ENCODE results near the gene MAPT. TPM values are rescaled to one million over a fixed set of nuclear protein-coding genes. Genes with fewer than 3 reads are reported as not detected.

Gene MAPT
- total and polyA plus RNA-seq, 7 experiments from 2014 or later, result 0.12 to 1.3 (median 0.80) TPM

GRCh38 chr17:45948881-45949624 is 54.7 kb downstream of the MAPT start:
- H3K36me3 Mint-ChIP-seq, result no peaks in the 10 kb centered on the region
- DNase-seq, result peak; percentile 2 to 77 (median 25)
- H3K4me1 ChIP-seq (ENCODE audit: control insufficient read depth in 2 of 2, insufficient read depth in 2 of 2, low read length in 2 of 2), result peaks cover 0 to 6% of the 10 kb centered on the region in 2 donors
- peaks cover 0 to 6% of the 10 kb centered on the region in 2 donors for H3K27me3 ChIP-seq (ENCODE audit: control insufficient read depth in 2 of 2, insufficient read depth in 2 of 2, low read length in 2 of 2)
- no peaks in the 10 kb centered on the region for H3K9me3 ChIP-seq (ENCODE audit: control insufficient read depth in 2 of 3, low read length in 3 of 3)
- peak overlapping the region in 9 of 10 donors; percentile 47 to 79 (median 54) for H3K4me3 Mint-ChIP-seq
- peaks cover 23 to 40% (median 34%) of the 10 kb centered on the region in 5 donors for H3K27me3 Mint-ChIP-seq
- POLR2A ChIA-PET, result no interaction called here
- peaks cover 0 to 2% (median 0%) of the 10 kb centered on the region in 11 donors for H3K9me3 Mint-ChIP-seq
- intact Hi-C loops (cut with micrococcal nuclease), result loop anchor here in 1 of 2 donors (10.0 kb wide), 1 partner anchor 54 kb away; the partner anchor contains the start of gene MAPT
- no peak overlapping the region for H3K4me3 ChIP-seq (ENCODE audit: low read length)
- no peaks in the 10 kb centered on the region for H3K36me3 ChIP-seq (ENCODE audit: control insufficient read depth in 2 of 3, insufficient read depth in 3 of 3, low read length in 3 of 3)
- no peak overlapping the region for H3K27ac Mint-ChIP-seq
- ATAC-seq, result peak; percentile 92
- CTCF ChIA-PET, result interaction anchor here (0.9 to 1.2 kb wide), 3 partner anchors 10 to 29 kb away, joined by 3 read pairs; no protein-coding TSS in a partner anchor
- H3K4me1 Mint-ChIP-seq, result peaks cover 0 to 7% (median 0%) of the 10 kb centered on the region in 7 donors
- H3K27ac ChIP-seq (ENCODE audit: low read depth, low read length), result no peak overlapping the region

- H3K9me3 Mint-ChIP-seq, result peaks cover 0 to 2% (median 0%) of the 10 kb centered on the region in 11 donors
- no peaks in the 10 kb centered on the region for H3K36me3 ChIP-seq (ENCODE audit: control insufficient read depth in 2 of 3, insufficient read depth in 3 of 3, low read length in 3 of 3)
- H3K27me3 ChIP-seq (ENCODE audit: control insufficient read depth in 2 of 2, insufficient read depth in 2 of 2, low read length in 2 of 2), result peaks cover 0 to 6% of the 10 kb centered on the region in 2 donors
- no peak overlapping the region for H3K27ac ChIP-seq (ENCODE audit: low read depth, low read length)
- intact Hi-C loops (cut with micrococcal nuclease), result loop anchor here in 1 of 2 donors (10.0 kb wide), 1 partner anchor 55 kb away; the partner anchor contains the start of gene MAPT
- no peaks in the 10 kb centered on the region for H3K36me3 Mint-ChIP-seq
- CTCF ChIA-PET, result interaction anchor here (0.9 to 1.2 kb wide), 3 partner anchors 11 to 29 kb away, joined by 3 read pairs; no protein-coding TSS in a partner anchor
- H3K27ac Mint-ChIP-seq, result no peak overlapping the region
- H3K4me3 ChIP-seq (ENCODE audit: low read length), result no peak overlapping the region
- peaks cover 0 to 6% of the 10 kb centered on the region in 2 donors for H3K4me1 ChIP-seq (ENCODE audit: control insufficient read depth in 2 of 2, insufficient read depth in 2 of 2, low read length in 2 of 2)
- H3K4me3 Mint-ChIP-seq, result peak overlapping the region in 2 of 10 donors; percentile 48
- POLR2A ChIA-PET, result no interaction called here
- ATAC-seq, result no peak
- H3K4me1 Mint-ChIP-seq, result peaks cover 0 to 7% (median 0%) of the 10 kb centered on the region in 7 donors
- peaks cover 22 to 38% (median 33%) of the 10 kb centered on the region in 5 donors for H3K27me3 Mint-ChIP-seq
- DNase-seq, result no peak
- no peaks in the 10 kb centered on the region for H3K9me3 ChIP-seq (ENCODE audit: control insufficient read depth in 2 of 3, low read length in 3 of 3)
Measured at GRCh38 chr17:45949755-45950320, 55.5 kb downstream of the MAPT start.

- H3K4me1 Mint-ChIP-seq, result peaks cover 0 to 7% (median 0%) of the 10 kb centered on the region in 7 donors
Measured at GRCh38 chr17:45950888-45951287, 56.5 kb downstream of the MAPT start.

GRCh38 chr17:45951403-45951802 is 57.0 kb downstream of the MAPT start:
- H3K27me3 Mint-ChIP-seq, result peaks cover 22 to 36% (median 31%) of the 10 kb centered on the region in 5 donors
- ChIA-PET CTCF (no interaction called here), POLR2A (no interaction called here)
- intact Hi-C loops (cut with micrococcal nuclease), result no loop called here
- ATAC-seq, result no peak
- Histone ChIP-seq H3K27ac (ENCODE audit: low read depth, low read length) (no peak overlapping the region), H3K4me1 (ENCODE audit: control insufficient read depth in 2 of 2, insufficient read depth in 2 of 2, low read length in 2 of 2) (peaks cover 0 to 6% of the 10 kb centered on the region in 2 donors), H3K36me3 (ENCODE audit: control insufficient read depth in 2 of 3, insufficient read depth in 3 of 3, low read length in 3 of 3) (no peaks in the 10 kb centered on the region), H3K27me3 (ENCODE audit: control insufficient read depth in 2 of 2, insufficient read depth in 2 of 2, low read length in 2 of 2) (peaks cover 0 to 6% of the 10 kb centered on the region in 2 donors), H3K9me3 (ENCODE audit: control insufficient read depth in 2 of 3, low read length in 3 of 3) (no peaks in the 10 kb centered on the region), H3K4me3 (ENCODE audit: low read length) (no peak overlapping the region)
- H3K36me3 Mint-ChIP-seq, result no peaks in the 10 kb centered on the region
- peaks cover 0 to 7% (median 0%) of the 10 kb centered on the region in 7 donors for H3K4me1 Mint-ChIP-seq
- peaks cover 0 to 2% (median 0%) of the 10 kb centered on the region in 11 donors for H3K9me3 Mint-ChIP-seq
- H3K4me3 Mint-ChIP-seq, result no peak overlapping the region
- no peak for DNase-seq
- no peak overlapping the region for H3K27ac Mint-ChIP-seq

More at GRCh38 chr17:45950888-45951287, 56.5 kb downstream of the MAPT start:
- intact Hi-C loops (cut with micrococcal nuclease), result no loop called here
- no peaks in the 10 kb centered on the region for H3K9me3 ChIP-seq (ENCODE audit: control insufficient read depth in 2 of 3, low read length in 3 of 3)
- no peak overlapping the region for H3K27ac ChIP-seq (ENCODE audit: low read depth, low read length)
- H3K36me3 ChIP-seq (ENCODE audit: control insufficient read depth in 2 of 3, insufficient read depth in 3 of 3, low read length in 3 of 3), result no peaks in the 10 kb centered on the region
- ATAC-seq (no peak), DNase-seq (no peak)
- POLR2A ChIA-PET, result no interaction called here
- Mint-ChIP-seq H3K9me3 (peaks cover 0 to 2% (median 0%) of the 10 kb centered on the region in 11 donors), H3K36me3 (no peaks in the 10 kb centered on the region), H3K4me3 (no peak overlapping the region), H3K27ac (no peak overlapping the region), H3K27me3 (peaks cover 22 to 36% (median 31%) of the 10 kb centered on the region in 5 donors)
- no peak overlapping the region for H3K4me3 ChIP-seq (ENCODE audit: low read length)
- CTCF ChIA-PET, result no interaction called here
- peaks cover 0 to 6% of the 10 kb centered on the region in 2 donors for H3K27me3 ChIP-seq (ENCODE audit: control insufficient read depth in 2 of 2, insufficient read depth in 2 of 2, low read length in 2 of 2)
- H3K4me1 ChIP-seq (ENCODE audit: control insufficient read depth in 2 of 2, insufficient read depth in 2 of 2, low read length in 2 of 2), result peaks cover 0 to 6% of the 10 kb centered on the region in 2 donors

- Histone ChIP-seq H3K36me3 (ENCODE audit: control insufficient read depth in 2 of 3, insufficient read depth in 3 of 3, low read length in 3 of 3) (no peaks in the 10 kb centered on the region), H3K9me3 (ENCODE audit: control insufficient read depth in 2 of 3, low read length in 3 of 3) (no peaks in the 10 kb centered on the region), H3K27ac (ENCODE audit: low read depth, low read length) (no peak overlapping the region), H3K4me1 (ENCODE audit: control insufficient read depth in 2 of 2, insufficient read depth in 2 of 2, low read length in 2 of 2) (peaks cover 0 to 6% of the 10 kb centered on the region in 2 donors), H3K4me3 (ENCODE audit: low read length) (no peak overlapping the region), H3K27me3 (ENCODE audit: control insufficient read depth in 2 of 2, insufficient read depth in 2 of 2, low read length in 2 of 2) (peaks cover 0 to 6% of the 10 kb centered on the region in 2 donors)
- H3K4me1 Mint-ChIP-seq, result peaks cover 0 to 7% (median 0%) of the 10 kb centered on the region in 7 donors
- ATAC-seq, result no peak
- ChIA-PET CTCF (no interaction called here), POLR2A (no interaction called here)
- no peaks in the 10 kb centered on the region for H3K36me3 Mint-ChIP-seq
- peaks cover 22 to 33% (median 29%) of the 10 kb centered on the region in 5 donors for H3K27me3 Mint-ChIP-seq
- intact Hi-C loops (cut with micrococcal nuclease), result no loop called here
- no peak overlapping the region for H3K4me3 Mint-ChIP-seq
- H3K27ac Mint-ChIP-seq, result no peak overlapping the region
- no peak for DNase-seq
- peaks cover 0 to 2% (median 0%) of the 10 kb centered on the region in 11 donors for H3K9me3 Mint-ChIP-seq
Measured at GRCh38 chr17:45951941-45952340, 57.6 kb downstream of the MAPT start.

- H3K4me1 ChIP-seq (ENCODE audit: control insufficient read depth in 2 of 2, insufficient read depth in 2 of 2, low read length in 2 of 2), result peaks cover 0 to 6% of the 10 kb centered on the region in 2 donors
- Mint-ChIP-seq H3K27me3 (peaks cover 22 to 33% (median 26%) of the 10 kb centered on the region in 5 donors), H3K9me3 (peaks cover 0 to 2% (median 0%) of the 10 kb centered on the region in 11 donors), H3K36me3 (no peaks in the 10 kb centered on the region), H3K4me1 (peaks cover 0 to 7% (median 0%) of the 10 kb centered on the region in 7 donors), H3K27ac (no peak overlapping the region), H3K4me3 (no peak overlapping the region)
- H3K36me3 ChIP-seq (ENCODE audit: control insufficient read depth in 2 of 3, insufficient read depth in 3 of 3, low read length in 3 of 3), result no peaks in the 10 kb centered on the region
- ATAC-seq (no peak), DNase-seq (no peak)
- no peak overlapping the region for H3K4me3 ChIP-seq (ENCODE audit: low read length)
- POLR2A ChIA-PET, result no interaction called here
- CTCF ChIA-PET, result no interaction called here
- intact Hi-C loops (cut with micrococcal nuclease), result no loop called here
- no peaks in the 10 kb centered on the region for H3K9me3 ChIP-seq (ENCODE audit: control insufficient read depth in 2 of 3, low read length in 3 of 3)
- no peak overlapping the region for H3K27ac ChIP-seq (ENCODE audit: low read depth, low read length)
- peaks cover 0 to 6% of the 10 kb centered on the region in 2 donors for H3K27me3 ChIP-seq (ENCODE audit: control insufficient read depth in 2 of 2, insufficient read depth in 2 of 2, low read length in 2 of 2)
Measured at GRCh38 chr17:45952814-45953320, 58.5 kb downstream of the MAPT start.

Measured in naive thymus-derived CD4-positive, alpha-beta T cell (primary cell).